Measurements from ENCODE around the gene NAXD.

The NAXD gene

GRCh38 chr13:110589793-110590390 is 25.5 kb upstream of the NAXD start:
- Histone ChIP-seq H3K79me2 (ENCODE audit: insufficient read depth, low read length) (no peaks in the 10 kb centered on the region), H2AFZ (ENCODE audit: low read depth, low read length, severe bottlenecking) (no peak overlapping the region), H4K20me1 (ENCODE audit: low read depth, low read length) (no peaks in the 10 kb centered on the region), H3K27me3 (ENCODE audit: low read length) (no peaks in the 10 kb centered on the region), H3K27ac (ENCODE audit: low read depth, low read length) (no peak overlapping the region), H3K9me3 (ENCODE audit: insufficient read depth, low read length) (no peaks in the 10 kb centered on the region), H3K9me2 (replicated peaks; ENCODE audit: insufficient read depth, low read length) (no peaks in the 10 kb centered on the region), H3K36me3 (ENCODE audit: low read length) (no peaks in the 10 kb centered on the region), H3K4me2 (ENCODE audit: low read depth, low read length, poor library complexity, severe bottlenecking) (no peak overlapping the region), H3F3A (ENCODE audit: insufficient read depth) (no peaks in the 10 kb centered on the region), H3K9ac (ENCODE audit: low read length) (no peak overlapping the region), H3K4me3 (ENCODE audit: insufficient read depth, low read length, poor library complexity, severe bottlenecking) (no peak overlapping the region)
- TF ChIP-seq EZH2phosphoT487 (conservative IDR thresholded peaks at IDR 0.05; ENCODE audit: low read length) (no peak), CTCF (IDR thresholded peaks at IDR 0.05; ENCODE audit: insufficient read depth, low read length, poor library complexity, severe bottlenecking) (no peak)

- Histone ChIP-seq H3K9me3 (ENCODE audit: insufficient read depth, low read length) (no peaks in the 10 kb centered on the region), H3K4me2 (ENCODE audit: low read depth, low read length, poor library complexity, severe bottlenecking) (no peak overlapping the region), H3K27me3 (ENCODE audit: low read length) (no peaks in the 10 kb centered on the region), H2AFZ (ENCODE audit: low read depth, low read length, severe bottlenecking) (no peak overlapping the region), H3K9me2 (replicated peaks; ENCODE audit: insufficient read depth, low read length) (no peaks in the 10 kb centered on the region), H3K4me3 (ENCODE audit: insufficient read depth, low read length, poor library complexity, severe bottlenecking) (no peak overlapping the region), H4K20me1 (ENCODE audit: low read depth, low read length) (no peaks in the 10 kb centered on the region), H3K9ac (ENCODE audit: low read length) (no peak overlapping the region), H3K27ac (ENCODE audit: low read depth, low read length) (no peak overlapping the region), H3K36me3 (ENCODE audit: low read length) (no peaks in the 10 kb centered on the region), H3F3A (ENCODE audit: insufficient read depth) (no peaks in the 10 kb centered on the region), H3K79me2 (ENCODE audit: insufficient read depth, low read length) (no peaks in the 10 kb centered on the region)
- no peak for TF ChIP-seq EZH2phosphoT487 (conservative IDR thresholded peaks at IDR 0.05; ENCODE audit: low read length)
- TF ChIP-seq CTCF (IDR thresholded peaks at IDR 0.05; ENCODE audit: insufficient read depth, low read length, poor library complexity, severe bottlenecking) = no peak
Measured at GRCh38 chr13:110590577-110590976, 24.8 kb upstream of the NAXD start.

GRCh38 chr13:110592665-110593064 is 22.7 kb upstream of the NAXD start:
- H4K20me1 ChIP-seq (ENCODE audit: low read depth, low read length) = no peaks in the 10 kb centered on the region
- H3K27ac ChIP-seq (ENCODE audit: low read depth, low read length) = no peak overlapping the region
- no peaks in the 10 kb centered on the region for H3K9me3 ChIP-seq (ENCODE audit: insufficient read depth, low read length)
- no peak overlapping the region for H2AFZ ChIP-seq (ENCODE audit: low read depth, low read length, severe bottlenecking)
- no peaks in the 10 kb centered on the region for H3K9me2 ChIP-seq (replicated peaks; ENCODE audit: insufficient read depth, low read length)
- TF ChIP-seq EZH2phosphoT487 (conservative IDR thresholded peaks at IDR 0.05; ENCODE audit: low read length) = no peak
- no peak for TF ChIP-seq CTCF (IDR thresholded peaks at IDR 0.05; ENCODE audit: insufficient read depth, low read length, poor library complexity, severe bottlenecking)
- no peak overlapping the region for H3K4me2 ChIP-seq (ENCODE audit: low read depth, low read length, poor library complexity, severe bottlenecking)
- no peaks in the 10 kb centered on the region for H3K79me2 ChIP-seq (ENCODE audit: insufficient read depth, low read length)
- H3K27me3 ChIP-seq (ENCODE audit: low read length) = no peaks in the 10 kb centered on the region
- no peak overlapping the region for H3K4me3 ChIP-seq (ENCODE audit: insufficient read depth, low read length, poor library complexity, severe bottlenecking)
- H3F3A ChIP-seq (ENCODE audit: insufficient read depth) = no peaks in the 10 kb centered on the region
- H3K9ac ChIP-seq (ENCODE audit: low read length) = no peak overlapping the region
- H3K36me3 ChIP-seq (ENCODE audit: low read length) = no peaks in the 10 kb centered on the region

All from SU-DHL-6 (cell line).